Liver (tissue), 9 donors: Measurements from ENCODE around the gene MAGI1. TPM values are rescaled to one million over a fixed set of nuclear protein-coding genes. Genes with fewer than 3 reads are reported as not detected.

ENCODE experiments used
- DNase-seq: peaks from one replicate; pipeline ENCODE4 v3.0.0-alpha.2; 2017; ENCODE audit warnings: low spot score
- H3K27ac ChIP-seq, 2 donors: one replicate each; pipeline ENCODE4 v1.7.0; 2013; ENCODE audit warnings: inconsistent platforms in 2 of 2, low read length in 2 of 2, control low read depth in 1 of 2, low read depth in 1 of 2, mild to moderate bottlenecking in 1 of 2
- H3K27me3 ChIP-seq, 4 donors: one replicate each; pipeline versions ENCODE4 v1.6.1 to v1.7.0; 2013; ENCODE audit warnings: low read length in 3 of 4, inconsistent platforms in 1 of 4, mild to moderate bottlenecking in 1 of 4, moderate library complexity in 1 of 4; ENCODE audit not compliant: control insufficient read depth in 4 of 4, insufficient read depth in 4 of 4
- H3K36me3 ChIP-seq, 4 donors: one replicate each; pipeline versions ENCODE4 v1.6.1 to v1.7.0; 2013; ENCODE audit warnings: low read length in 3 of 4, mild to moderate bottlenecking in 3 of 4, low read depth in 1 of 4, moderate library complexity in 1 of 4; ENCODE audit not compliant: control insufficient read depth in 4 of 4, insufficient read depth in 3 of 4
- H3K4me1 ChIP-seq, 4 donors: one replicate each; pipeline versions ENCODE4 v1.6.1 to v1.7.0; 2013; ENCODE audit warnings: low read length in 3 of 4, mild to moderate bottlenecking in 3 of 4, moderate library complexity in 1 of 4; ENCODE audit not compliant: control insufficient read depth in 4 of 4, insufficient read depth in 4 of 4
- H3K4me3 ChIP-seq, 3 donors: one replicate each; pipeline versions ENCODE4 v1.6.1 to v1.7.0; 2013; ENCODE audit warnings: low read length in 3 of 3, control low read depth in 1 of 3, low read depth in 1 of 3, mild to moderate bottlenecking in 1 of 3
- H3K9ac ChIP-seq, 2 donors: one replicate each; pipeline ENCODE4 v1.7.0; 2013; ENCODE audit warnings: low read length in 2 of 2, mild to moderate bottlenecking in 2 of 2, moderate library complexity in 2 of 2, control low read depth in 1 of 2, low read depth in 1 of 2
- H3K9me3 ChIP-seq, 4 donors: one replicate each; pipeline versions ENCODE4 v1.6.1 to v1.7.0; 2013; ENCODE audit warnings: low read length in 3 of 4; ENCODE audit not compliant: control insufficient read depth in 4 of 4
- EGR1 ChIP-seq, 2 donors: IDR thresholded peaks; 2 replicates each; pipeline ENCODE4 v1.6.1; 2016 to 2018; ENCODE audit warnings: antibody characterized with exemption in 2 of 2, low read depth in 2 of 2
- FOXA1 ChIP-seq: IDR thresholded peaks from 2 replicates; pipeline ENCODE4 v1.6.1; 2016; ENCODE audit warnings: antibody characterized with exemption
- GABPA ChIP-seq, 2 donors: IDR thresholded peaks in 1 of 2; conservative IDR thresholded peaks in 1 of 2; 2 replicates each; pipeline ENCODE4 v1.6.1; 2016; ENCODE audit warnings: antibody characterized with exemption in 2 of 2, mild to moderate bottlenecking in 1 of 2, moderate library complexity in 1 of 2
- HNF4A ChIP-seq, 2 donors: conservative IDR thresholded peaks; 2 replicates each; pipeline ENCODE4 v1.6.1; 2016; ENCODE audit warnings: antibody characterized with exemption in 2 of 2, mild to moderate bottlenecking in 2 of 2
- HNF4G ChIP-seq: IDR thresholded peaks from 2 replicates; pipeline ENCODE4 v1.6.1; 2016; ENCODE audit warnings: antibody characterized with exemption
- JUND ChIP-seq, 2 donors: IDR thresholded peaks; 2 replicates each; pipeline ENCODE4 v1.6.1; 2016; ENCODE audit warnings: antibody characterized with exemption in 2 of 2
- NR2F2 ChIP-seq: IDR thresholded peaks from 2 replicates; pipeline ENCODE4 v1.6.1; 2016; ENCODE audit warnings: antibody characterized with exemption
- RAD21 ChIP-seq, 2 donors: IDR thresholded peaks; 2 replicates each; pipeline ENCODE4 v1.6.1; 2016; ENCODE audit warnings: antibody characterized with exemption in 2 of 2, mild to moderate bottlenecking in 2 of 2
- RXRA ChIP-seq, 2 donors: IDR thresholded peaks; 2 replicates each; pipeline ENCODE4 v1.6.1; 2017 to 2018; ENCODE audit warnings: antibody characterized with exemption in 2 of 2, mild to moderate bottlenecking in 1 of 2
- TAF1 ChIP-seq: conservative IDR thresholded peaks from 2 replicates; pipeline ENCODE4 v1.6.1; 2016; ENCODE audit warnings: antibody characterized with exemption, mild to moderate bottlenecking
- YY1 ChIP-seq: IDR thresholded peaks from 2 replicates; pipeline ENCODE4 v1.6.1; 2016; ENCODE audit warnings: antibody characterized with exemption, mild to moderate bottlenecking
- WGBS: extraction: QIAGEN DNeasy Blood & Tissue Kit; methylation state at CpG from one replicate; pipeline ENCODE4 v1.1.7; 2013; 5-methylcytosine and 5-hydroxymethylcytosine counted together
- polyA plus RNA-seq, 2 donors: library from polyadenylated mRNA; stranded (reverse) in 1 of 2; unstranded in 1 of 2; fragments of 200-250 nt in 1 of 2; fragments of >200 nt in 1 of 2; fragmentation: Nextera tagmentation in 1 of 2; extraction: Ambion mirVana in 1 of 2; gene quantifications; one replicate each; pipeline versions ENCODE4 v1.2.1 to v1.2.3, GENCODE V29; 2013 to 2015
- total RNA-seq, 2 donors: library from RNA; depleted of rRNA; stranded (reverse); fragments of >200 nt; gene quantifications; one replicate each; pipeline ENCODE4 v1.2.3, GENCODE V29; 2014
- TF ChIP-seq, protein P1 (sequence below): IDR thresholded peaks from 2 replicates; pipeline ENCODE4 v1.6.1; 2016; ENCODE audit warnings: antibody characterized with exemption
- TF ChIP-seq, protein P2 (sequence below): IDR thresholded peaks from 2 replicates; pipeline ENCODE4 v1.6.1; 2016; ENCODE audit warnings: antibody characterized with exemption, mild to moderate bottlenecking
- TF ChIP-seq, protein P3 (sequence below): IDR thresholded peaks from 2 replicates; pipeline ENCODE4 v1.6.1; 2016; ENCODE audit warnings: antibody characterized with exemption
- TF ChIP-seq, protein P4 (sequence below): IDR thresholded peaks from 2 replicates; pipeline ENCODE4 v1.6.1; 2016; ENCODE audit warnings: antibody characterized with exemption
- donor health status: healthy.
- donor health status: healthy.
- donor health status: healthy.
- donor health status: healthy.
- donor health status: healthy.

Gene MAGI1
- total and polyA plus RNA-seq, 4 donors: 9.6 to 68.8 (median 14.0) TPM

DNA sequence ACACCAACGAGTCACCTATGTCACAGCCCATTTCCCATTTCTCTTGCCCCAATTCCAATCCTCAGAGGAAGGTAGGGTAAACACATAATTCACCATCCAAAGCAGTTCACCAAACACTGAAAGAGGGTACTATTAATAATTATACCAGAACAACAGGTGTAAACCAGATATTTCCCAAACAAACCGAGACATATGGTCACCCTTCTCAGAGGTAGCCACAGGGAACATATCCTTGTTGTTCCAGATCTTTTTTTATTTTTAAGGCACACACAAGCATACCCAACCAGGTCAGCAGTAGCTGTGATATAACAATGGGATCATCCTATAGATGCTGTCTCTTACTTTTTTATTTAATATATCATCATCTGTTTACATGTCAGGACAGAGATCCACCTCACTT lies 24.7 kb downstream of the MAGI1 start:
- Histone ChIP-seq H3K4me1 (peaks cover 11 to 43% (median 32%) of the 10 kb centered on the region in 4 donors), H3K36me3 (no peaks in the 10 kb centered on the region), H3K9me3 (no peaks in the 10 kb centered on the region), H3K27ac (no peak overlapping the region), H3K27me3 (no peaks in the 10 kb centered on the region), H3K9ac (no peak overlapping the region), H3K4me3 (no peak overlapping the region)
- 57% methylated on average over 2 of the region's 2 CpGs for WGBS
- DNase-seq: no peak
- TF ChIP-seq, protein P1, sequence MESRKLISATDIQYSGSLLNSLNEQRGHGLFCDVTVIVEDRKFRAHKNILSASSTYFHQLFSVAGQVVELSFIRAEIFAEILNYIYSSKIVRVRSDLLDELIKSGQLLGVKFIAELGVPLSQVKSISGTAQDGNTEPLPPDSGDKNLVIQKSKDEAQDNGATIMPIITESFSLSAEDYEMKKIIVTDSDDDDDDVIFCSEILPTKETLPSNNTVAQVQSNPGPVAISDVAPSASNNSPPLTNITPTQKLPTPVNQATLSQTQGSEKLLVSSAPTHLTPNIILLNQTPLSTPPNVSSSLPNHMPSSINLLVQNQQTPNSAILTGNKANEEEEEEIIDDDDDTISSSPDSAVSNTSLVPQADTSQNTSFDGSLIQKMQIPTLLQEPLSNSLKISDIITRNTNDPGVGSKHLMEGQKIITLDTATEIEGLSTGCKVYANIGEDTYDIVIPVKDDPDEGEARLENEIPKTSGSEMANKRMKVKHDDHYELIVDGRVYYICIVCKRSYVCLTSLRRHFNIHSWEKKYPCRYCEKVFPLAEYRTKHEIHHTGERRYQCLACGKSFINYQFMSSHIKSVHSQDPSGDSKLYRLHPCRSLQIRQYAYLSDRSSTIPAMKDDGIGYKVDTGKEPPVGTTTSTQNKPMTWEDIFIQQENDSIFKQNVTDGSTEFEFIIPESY: no peak
- TF ChIP-seq JUND (IDR thresholded peaks at IDR 0.05) (no peak), HNF4A (conservative IDR thresholded peaks at IDR 0.05) (no peak), RXRA (IDR thresholded peaks at IDR 0.05) (no peak), TAF1 (no peak)
- TF ChIP-seq, protein P2, sequence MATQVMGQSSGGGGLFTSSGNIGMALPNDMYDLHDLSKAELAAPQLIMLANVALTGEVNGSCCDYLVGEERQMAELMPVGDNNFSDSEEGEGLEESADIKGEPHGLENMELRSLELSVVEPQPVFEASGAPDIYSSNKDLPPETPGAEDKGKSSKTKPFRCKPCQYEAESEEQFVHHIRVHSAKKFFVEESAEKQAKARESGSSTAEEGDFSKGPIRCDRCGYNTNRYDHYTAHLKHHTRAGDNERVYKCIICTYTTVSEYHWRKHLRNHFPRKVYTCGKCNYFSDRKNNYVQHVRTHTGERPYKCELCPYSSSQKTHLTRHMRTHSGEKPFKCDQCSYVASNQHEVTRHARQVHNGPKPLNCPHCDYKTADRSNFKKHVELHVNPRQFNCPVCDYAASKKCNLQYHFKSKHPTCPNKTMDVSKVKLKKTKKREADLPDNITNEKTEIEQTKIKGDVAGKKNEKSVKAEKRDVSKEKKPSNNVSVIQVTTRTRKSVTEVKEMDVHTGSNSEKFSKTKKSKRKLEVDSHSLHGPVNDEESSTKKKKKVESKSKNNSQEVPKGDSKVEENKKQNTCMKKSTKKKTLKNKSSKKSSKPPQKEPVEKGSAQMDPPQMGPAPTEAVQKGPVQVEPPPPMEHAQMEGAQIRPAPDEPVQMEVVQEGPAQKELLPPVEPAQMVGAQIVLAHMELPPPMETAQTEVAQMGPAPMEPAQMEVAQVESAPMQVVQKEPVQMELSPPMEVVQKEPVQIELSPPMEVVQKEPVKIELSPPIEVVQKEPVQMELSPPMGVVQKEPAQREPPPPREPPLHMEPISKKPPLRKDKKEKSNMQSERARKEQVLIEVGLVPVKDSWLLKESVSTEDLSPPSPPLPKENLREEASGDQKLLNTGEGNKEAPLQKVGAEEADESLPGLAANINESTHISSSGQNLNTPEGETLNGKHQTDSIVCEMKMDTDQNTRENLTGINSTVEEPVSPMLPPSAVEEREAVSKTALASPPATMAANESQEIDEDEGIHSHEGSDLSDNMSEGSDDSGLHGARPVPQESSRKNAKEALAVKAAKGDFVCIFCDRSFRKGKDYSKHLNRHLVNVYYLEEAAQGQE: no peak

DNA sequence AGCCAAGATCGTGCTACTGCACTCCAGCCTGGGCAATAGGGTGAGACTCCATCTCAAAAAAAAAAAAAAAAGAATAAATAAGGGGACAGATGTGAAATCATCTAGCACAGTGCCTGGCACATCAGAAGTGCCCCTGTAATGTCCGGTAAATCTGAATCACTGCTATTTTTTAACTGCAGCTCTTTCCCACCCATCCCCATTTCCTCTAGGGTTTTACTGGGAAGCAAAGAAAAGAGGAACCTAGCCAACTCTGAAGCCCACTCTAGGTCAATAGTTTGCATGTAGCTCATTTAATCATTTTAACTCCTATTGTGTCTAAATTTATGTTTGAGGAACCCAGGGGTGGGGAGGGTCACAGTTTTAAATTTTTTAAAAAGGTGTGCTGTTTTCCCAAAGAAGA lies 26.0 kb downstream of the MAGI1 start:
- WGBS: 80% methylated on average over 2 of the region's 2 CpGs
- peaks cover 12 to 46% (median 32%) of the 10 kb centered on the region in 4 donors for H3K4me1 ChIP-seq
- no peak for DNase-seq
- H3K27me3 ChIP-seq: no peaks in the 10 kb centered on the region
- no peak overlapping the region for H3K9ac ChIP-seq
- H3K9me3 ChIP-seq: no peaks in the 10 kb centered on the region
- TF ChIP-seq TAF1: no peak
- TF ChIP-seq, protein P1: no peak
- TF ChIP-seq JUND (IDR thresholded peaks at IDR 0.05): no peak
- no peak for TF ChIP-seq HNF4A (conservative IDR thresholded peaks at IDR 0.05)
- TF ChIP-seq RAD21 (IDR thresholded peaks at IDR 0.05): no peak
- TF ChIP-seq NR2F2: no peak
- no peak for TF ChIP-seq EGR1 (IDR thresholded peaks at IDR 0.05; ENCODE audit: low read depth in 2 of 2)
- no peak for TF ChIP-seq YY1
- TF ChIP-seq, protein P3, sequence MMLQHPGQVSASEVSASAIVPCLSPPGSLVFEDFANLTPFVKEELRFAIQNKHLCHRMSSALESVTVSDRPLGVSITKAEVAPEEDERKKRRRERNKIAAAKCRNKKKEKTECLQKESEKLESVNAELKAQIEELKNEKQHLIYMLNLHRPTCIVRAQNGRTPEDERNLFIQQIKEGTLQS: no peak
- TF ChIP-seq, protein P2: no peak
- TF ChIP-seq, protein P4, sequence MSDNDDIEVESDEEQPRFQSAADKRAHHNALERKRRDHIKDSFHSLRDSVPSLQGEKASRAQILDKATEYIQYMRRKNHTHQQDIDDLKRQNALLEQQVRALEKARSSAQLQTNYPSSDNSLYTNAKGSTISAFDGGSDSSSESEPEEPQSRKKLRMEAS: no peak
- TF ChIP-seq GABPA (IDR thresholded peaks at IDR 0.05 in 1 of 2, conservative IDR thresholded peaks at IDR 0.05 in 1 of 2): no peak
- TF ChIP-seq FOXA1: no peak
- no peak for TF ChIP-seq HNF4G
- no peak overlapping the region for H3K4me3 ChIP-seq
- no peaks in the 10 kb centered on the region for H3K36me3 ChIP-seq
- no peak overlapping the region for H3K27ac ChIP-seq
